NOMO-1 treated with DMSO at 0.1 percent for 48 hours (cell line): ENCODE measurements around the gene HEXIM1.
"Not testable (repeated sequence)": the region's sequence is repeated elsewhere in the genome, so short reads cannot be mapped to it uniquely, and the experiment has no call there.

Experiments used
- DNase-seq: peaks from one replicate; lab custom pipeline; 2025; ENCODE audit not compliant: unreplicated experiment; lab: John Stamatoyannopoulos, UW

The HEXIM1 gene

DNA sequence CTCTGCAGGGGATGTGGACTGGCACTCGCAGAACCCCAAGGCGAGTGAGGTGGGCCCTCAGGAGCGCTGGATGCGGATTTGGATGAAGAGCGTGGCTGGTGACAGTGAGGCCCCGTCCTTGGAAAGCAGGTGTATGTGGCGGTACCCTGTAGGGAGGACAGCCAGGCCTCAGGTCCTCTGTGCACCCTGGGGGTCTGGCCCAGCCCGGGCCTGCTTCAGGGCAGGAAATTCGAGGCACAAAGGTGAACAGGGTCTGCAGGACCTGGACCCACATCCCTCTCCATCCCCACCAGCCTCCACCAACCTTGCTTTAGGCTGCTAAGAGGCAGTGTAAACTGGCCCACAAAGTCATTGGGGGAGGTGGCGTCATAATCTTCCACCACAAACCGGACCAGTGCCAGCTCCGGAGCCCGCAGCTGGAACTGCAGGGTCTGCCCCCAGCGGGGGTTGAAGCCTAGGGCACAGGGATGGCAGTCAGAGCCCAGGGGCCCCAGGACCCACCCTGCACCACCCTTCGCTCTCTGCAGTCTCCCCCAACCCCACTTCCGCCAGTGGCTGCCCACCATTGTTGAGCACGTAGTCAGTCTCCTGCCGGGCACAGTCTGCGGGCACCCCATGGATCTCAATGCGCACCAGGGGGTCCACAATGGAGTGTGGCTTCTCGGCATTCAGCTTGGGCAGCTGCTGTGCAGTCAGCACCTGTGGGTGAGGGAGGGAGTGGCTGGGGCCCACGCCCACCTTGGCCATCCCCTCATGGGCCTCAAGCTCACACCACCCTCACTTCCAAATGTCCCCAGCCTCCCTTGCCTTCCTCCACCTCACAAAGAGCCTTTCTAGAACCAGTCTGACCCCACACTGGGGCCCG, 35.5 kb upstream of the HEXIM1 start:
- DNase-seq = no peak

DNA sequence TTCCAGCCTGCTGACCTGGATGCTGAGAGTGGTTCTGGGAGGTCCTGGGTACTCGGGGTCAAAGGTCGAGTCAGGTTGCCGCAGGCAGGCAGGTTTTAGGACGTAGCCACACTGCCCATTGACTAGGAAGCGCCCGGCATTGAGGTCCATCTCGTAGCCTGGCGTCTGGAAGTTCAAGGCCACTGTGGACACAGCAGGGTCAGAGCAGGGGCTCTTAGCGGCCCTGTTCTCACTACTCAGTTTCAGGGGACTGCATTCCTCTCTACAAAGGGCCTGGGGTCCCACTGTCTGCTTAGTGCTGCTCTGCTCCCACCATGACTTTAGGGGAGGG, 34.9 kb upstream of the HEXIM1 start:
- DNase-seq = no peak

DNA sequence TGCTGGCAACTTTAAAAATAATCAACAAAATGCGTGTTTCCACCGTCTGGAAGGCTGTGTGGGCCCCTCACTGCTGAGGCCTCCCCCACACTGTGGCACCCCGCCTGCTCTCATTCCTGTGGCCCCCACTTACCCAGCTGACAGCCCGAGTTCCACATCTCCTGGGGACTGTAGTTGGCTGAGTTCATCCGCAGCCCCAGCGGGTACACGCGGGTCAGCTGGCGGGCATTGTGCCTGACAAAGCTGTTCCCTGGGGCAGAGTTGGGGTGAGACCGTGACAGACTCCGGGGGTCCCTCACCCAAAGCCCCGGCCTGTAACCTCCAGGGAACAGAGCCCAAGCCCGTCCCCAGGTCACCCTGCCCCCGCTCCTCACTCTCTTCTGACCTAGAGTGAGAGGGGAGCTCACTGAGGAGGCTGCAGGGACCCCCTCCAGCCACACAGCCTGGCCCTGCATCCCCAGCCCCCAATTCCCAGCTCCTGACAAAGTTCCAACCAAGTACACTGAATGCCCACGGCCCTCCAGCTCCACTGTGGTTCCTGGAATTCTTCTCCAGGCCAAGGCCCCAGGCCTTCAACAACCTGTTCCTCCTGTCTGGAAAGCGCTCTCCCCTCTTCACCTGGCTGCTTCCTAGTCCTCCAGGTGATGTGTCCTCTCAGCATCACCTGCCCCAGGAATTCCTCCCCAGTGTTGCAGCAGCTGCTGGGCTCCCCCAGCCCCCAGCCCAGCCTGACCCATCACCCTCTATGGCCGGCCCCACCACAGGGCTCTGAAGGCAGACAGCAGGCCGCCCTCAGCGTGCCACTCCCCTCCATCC, 34.0 kb upstream of the HEXIM1 start:
- no peak for DNase-seq

DNA sequence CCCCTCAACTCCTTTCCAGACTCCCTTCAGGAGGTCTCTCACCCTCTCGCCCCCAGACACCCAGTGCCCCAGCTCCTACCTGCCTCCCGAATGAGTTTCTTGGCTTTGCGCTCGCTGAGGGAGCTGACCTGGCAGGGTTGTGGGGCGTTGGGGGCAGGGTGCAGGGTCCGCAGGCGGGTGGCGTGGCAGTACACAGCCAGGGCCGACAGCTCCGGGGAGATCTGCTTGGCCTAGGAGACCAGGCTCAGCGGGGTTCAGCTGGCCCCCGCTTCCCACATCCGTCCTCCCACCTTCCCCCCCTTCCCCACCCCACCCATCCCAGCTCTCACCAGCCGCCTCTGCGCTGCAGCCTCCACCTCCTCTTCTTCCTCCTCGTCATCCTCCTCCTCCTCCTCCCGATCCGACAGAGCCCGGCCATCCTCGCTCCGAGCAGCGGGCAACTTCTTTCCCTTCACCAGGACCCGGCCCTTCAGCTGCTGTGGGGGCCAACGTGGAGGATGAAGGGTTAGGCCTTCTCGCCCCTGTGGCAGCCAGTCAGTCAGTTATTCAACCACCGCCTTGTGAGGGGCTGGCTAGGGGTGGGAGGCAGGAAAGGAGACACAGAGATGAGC, 33.2 kb upstream of the HEXIM1 start:
- no peak for DNase-seq

DNA sequence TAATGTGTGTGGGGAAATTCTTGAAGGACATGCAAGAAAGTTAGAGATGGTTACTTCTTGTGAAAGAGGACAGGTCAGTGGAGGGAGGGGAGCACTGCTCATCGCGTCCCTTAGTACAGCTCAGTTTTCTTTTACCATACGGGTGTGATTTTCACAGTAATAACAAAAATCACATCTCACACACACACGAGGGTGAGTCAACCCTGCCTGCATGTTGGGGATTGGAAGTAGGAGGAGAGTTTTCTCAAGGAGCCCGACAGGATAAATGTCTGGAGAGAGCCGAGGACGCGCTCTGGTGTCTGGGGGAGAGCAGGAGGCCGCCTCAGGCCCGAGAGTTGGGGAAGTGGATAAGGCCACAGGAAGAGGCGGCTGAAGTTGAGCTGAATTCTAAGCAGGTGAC, 32.4 kb upstream of the HEXIM1 start:
- DNase-seq = no peak

DNA sequence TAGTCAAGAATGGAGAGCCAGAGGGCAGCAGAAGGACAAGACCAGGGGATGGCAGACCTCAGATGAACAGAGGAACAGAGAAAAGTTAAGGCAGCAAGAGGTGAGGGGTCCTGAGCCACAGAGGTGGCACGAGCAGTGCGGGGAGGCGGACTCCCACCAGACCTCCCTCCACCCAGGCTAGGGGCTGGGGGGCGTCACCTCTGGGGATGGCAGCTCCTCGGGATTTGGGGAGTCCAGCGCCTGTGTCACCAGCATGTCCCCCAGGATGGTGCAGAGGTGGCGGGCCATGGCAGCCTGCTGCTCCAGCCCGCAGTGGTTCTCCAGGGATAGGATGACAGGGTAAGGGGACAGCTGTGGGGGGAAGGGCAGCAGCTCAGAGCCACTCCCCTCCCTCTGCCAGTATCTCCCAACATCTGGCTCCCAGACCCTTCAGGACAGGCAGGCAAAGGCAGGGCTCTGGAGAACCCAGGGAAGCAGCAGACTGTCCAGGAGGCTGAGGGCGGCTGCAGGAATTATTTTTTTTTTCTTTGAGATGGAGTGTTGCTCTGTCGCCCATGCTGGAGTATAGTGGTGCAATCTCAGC, 31.8 kb upstream of the HEXIM1 start:
- DNase-seq = no peak

DNA sequence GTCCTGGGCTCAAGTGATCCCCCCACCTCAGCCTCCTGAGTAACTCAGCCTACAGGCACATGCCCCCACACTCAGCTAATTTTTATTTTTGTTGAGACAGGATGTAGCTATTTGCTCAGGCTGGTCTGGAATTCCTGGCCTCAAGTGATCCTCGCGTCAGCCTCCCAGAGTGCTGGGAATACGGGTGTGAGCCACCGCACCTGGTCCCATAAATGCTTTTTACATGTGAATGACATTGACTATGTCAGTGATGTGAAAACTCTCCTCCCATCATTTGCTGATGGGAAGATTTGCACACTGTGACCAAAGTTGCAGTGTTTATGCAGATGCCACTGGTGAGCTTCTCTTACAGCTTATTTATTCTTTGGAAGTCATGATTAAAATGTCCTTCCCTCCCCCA, 30.9 kb upstream of the HEXIM1 start:
- DNase-seq = no peak

DNA sequence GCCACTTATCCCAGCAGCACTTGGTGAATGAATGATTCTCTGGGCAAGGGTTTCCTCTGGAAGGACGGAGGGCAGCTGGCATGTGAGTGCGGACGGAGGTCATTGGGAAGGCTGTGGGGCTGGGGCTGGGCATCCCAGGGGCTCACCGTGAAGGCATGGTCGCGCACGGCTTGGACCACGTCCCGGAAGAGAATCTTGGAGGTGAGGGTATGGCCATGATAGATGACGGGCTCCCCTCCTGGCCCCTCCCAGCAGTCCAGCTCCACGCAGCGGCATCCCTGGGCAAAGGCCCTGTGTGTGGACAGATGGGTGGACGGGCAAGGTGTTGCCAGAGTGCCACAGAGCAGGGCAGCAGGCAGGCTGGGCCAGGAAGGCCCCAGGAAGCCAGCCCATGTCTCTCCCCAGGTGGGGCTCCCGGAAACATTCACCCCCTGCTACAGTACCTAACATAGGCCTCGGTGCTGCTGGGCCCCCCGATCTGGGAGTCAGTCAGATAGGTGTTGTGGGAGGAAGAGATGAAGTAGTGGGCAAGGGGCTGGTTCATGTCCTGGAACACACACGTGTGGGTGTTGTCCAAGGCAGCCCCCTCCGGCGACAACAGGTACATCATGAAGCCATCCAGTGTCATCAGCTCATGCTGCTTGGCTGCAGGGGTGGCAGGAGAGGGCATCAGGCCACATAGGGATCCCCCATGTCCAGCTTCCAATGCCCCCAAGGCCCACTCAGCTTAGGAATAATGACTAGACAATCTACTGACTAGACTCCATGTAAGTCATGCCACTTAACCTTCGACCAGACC, 30.2 kb upstream of the HEXIM1 start:
- no peak for DNase-seq

DNA sequence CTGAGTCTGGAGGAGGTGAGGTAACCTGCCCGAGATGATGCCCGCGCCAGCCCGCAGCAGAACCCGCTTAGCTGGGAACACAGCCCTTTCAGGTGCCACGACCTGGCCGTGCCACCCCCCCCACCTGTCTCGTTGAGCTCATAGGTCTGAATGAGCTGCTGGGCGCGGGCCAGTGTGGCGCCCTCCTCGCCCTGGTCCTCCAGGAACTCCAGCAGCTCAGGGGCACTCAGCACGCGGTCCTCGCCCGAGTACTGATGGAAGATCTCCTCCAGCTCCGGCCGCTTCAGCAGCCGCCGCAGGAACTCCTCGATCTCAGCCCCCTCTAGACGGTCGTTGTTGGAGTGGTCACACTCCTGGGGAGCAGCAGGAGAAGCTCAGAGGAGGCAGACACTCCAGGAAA, 29.6 kb upstream of the HEXIM1 start:
- no peak for DNase-seq

DNA sequence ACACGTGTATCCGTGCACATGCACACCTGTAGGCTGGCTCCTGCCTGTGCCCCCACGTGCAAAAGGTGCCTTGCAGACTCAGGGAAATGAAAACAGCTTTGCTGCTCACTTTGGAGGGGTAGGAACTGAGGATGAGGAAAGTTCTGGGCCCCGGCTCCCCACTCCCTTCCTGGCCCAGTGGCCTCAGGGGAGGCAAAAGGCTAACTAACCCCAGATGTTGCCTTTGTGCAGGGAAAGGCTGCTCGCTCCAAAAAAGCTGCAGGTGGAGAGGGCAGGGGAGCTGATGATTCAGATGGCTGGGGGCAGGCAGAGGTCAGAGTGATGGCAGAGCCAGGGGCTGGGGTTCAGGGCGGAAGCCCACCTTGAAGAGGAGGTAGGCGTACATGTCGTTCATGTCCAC, 28.3 kb upstream of the HEXIM1 start:
- no peak for DNase-seq

DNA sequence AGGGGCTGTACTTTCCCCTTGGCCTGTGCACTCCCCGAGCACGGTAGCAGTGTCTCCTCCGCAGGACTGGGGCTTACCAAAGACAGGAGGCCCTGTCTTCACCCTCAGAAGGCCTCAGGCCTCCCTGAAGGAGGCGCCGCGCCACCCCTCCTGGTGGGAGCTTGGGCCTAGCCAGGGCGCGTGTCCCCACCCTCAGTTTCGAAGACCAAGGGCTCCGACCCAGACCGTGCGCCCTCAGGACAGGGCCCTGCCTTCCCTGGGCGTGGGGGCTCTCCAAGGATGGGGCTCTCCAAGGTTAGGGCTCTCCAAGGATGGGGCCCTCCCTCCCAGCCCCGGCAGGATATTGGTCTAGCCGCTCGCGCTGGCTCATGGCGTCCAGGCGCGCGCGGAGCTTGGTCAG, 27.7 kb upstream of the HEXIM1 start:
- no peak for DNase-seq

DNA sequence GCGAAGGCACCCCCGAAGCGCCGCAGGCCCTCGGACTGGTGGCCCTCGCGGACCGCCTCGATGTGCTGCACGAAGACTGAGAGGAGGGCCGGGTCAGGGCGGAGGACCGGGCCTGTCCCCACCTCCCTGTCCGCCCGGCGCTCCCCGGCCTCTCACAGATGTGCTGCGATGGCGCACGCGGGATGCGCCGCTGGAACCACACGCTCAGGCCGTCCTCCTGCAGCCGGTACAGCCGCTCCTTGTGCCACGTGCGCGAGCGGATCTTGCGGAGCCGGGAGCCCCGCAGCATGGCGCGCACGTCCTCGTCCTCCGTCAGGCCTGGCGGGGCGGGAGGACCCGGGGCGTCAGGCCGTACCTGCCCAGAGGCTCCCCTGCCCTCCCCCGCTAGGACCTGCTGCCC, 27.2 kb upstream of the HEXIM1 start:
- no peak for DNase-seq

DNA sequence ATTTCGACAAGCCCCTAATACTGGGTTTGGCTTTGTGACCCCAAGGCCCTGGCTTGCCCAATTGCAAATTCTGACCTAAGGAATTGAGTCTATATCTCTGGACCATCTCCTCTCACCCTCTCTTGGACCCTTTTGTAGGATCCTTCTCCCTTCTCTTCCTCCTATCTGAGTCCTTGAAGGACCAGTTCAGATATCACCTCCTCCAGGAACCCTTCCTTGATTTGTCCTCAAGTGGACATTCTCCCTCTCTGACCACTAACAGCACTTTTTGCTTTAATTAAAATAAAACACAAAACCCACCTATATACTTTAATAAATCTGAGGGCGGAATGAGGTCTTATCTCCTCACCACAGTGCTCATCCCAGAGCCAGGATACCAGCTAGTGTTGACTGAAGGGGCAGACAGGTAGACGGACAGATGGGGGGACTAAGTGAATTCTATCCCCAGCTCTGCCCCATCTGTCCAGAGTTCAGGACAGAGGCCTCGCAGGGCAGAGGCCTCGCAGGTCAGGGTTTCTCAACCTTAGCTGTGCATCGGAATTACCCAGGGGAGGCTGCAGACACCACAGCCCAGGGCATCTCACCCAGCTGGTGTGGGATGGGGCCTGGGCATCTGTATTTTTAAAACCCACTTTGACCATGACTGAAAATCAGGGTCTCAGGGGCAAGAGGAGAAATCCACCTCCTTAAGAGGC, 25.1 kb upstream of the HEXIM1 start:
- no peak for DNase-seq

DNA sequence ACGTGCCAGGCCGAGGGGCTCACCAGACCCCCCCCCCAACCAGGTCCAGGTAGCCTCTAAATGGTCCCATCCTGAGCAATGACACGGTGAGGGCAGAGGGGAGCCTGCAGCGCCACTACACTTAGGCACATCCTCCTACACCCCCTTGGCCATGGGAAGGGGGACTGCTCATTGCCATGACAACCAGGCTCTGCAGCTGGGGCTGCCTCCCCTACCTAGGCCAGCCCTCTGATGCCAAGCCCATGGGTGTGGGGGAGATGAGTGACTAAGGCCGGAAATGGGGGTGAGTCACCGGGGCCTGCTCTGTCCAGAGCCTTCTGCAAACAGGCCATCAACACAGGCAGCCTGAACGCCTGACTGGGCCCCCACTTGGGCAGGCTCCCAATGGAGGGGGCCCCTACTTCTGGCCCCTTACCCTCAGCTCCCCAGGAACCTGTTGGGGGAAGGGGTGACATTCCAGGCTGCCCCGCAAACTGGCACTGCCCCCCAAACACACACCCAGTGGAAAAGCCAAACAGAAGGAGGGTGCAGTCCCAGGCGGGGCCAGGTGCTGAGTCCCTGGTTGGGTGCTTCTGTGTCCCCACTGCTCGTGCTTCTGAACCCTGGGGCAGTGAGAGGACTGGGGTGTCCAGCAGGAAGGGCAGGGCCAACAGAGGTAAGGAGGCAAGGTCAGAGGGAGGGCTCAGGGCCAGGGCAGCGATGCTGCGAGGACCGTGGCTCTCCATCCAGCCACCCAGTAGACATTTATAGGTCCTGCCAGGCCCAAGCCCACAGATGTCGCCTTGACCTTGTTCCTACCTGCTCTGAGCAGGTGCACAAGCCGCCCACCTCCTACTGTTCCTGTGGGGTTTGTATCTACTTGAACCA, 24.1 kb upstream of the HEXIM1 start:
- DNase-seq = peak; percentile 90

DNA sequence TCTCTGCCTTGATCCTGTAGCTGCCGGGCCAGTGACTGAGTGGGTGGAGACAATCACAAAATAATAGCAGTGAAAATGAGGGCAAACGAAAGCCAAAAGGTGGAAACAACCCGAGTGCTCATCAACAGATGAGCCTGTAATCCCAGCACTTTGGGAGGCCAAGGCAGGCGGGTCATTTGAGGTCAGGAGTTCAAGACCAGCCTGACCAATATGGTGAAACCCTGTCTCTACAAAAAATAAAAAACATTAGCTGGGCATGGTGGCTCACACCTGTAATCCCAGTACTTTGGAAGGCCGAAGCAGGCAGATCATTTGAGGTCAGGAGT, 23.5 kb upstream of the HEXIM1 start:
- DNase-seq = not testable (repeated sequence)

DNA sequence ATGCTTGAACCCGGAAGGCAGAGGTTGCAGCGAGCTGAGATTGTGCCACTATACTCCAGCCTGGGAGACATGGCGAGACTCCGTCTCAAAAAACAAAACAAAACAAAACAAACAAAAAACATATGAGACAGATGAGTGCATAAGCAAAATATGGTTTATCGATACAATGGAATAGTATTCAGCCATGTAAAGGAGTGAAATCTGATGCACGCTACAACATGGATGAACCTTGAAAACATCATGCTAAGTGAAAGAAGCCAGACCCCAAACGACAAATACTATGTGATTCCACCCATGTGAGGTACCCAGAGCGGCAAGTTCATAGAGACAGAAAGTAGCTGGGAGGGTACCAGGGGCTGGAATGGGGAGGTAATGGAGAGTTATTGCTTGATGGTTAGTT, 22.8 kb upstream of the HEXIM1 start:
- DNase-seq = no peak

DNA sequence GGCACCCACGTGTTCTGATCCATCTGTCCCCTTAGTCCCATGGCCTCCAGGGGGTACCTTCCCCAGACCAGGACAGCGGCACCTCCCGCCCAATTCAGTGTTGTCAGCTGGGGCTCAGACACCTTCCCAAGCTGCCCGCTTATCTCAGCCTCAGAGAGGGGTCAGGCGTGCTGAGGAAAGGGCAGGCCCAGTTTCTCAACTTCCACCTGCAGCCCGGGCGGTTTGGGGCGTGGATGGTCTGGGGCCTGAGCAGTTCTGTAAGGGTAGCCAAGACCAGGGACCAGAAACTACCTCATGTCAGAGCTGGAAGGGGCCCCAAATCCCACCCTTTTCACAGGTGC, 21.1 kb upstream of the HEXIM1 start:
- no peak for DNase-seq

DNA sequence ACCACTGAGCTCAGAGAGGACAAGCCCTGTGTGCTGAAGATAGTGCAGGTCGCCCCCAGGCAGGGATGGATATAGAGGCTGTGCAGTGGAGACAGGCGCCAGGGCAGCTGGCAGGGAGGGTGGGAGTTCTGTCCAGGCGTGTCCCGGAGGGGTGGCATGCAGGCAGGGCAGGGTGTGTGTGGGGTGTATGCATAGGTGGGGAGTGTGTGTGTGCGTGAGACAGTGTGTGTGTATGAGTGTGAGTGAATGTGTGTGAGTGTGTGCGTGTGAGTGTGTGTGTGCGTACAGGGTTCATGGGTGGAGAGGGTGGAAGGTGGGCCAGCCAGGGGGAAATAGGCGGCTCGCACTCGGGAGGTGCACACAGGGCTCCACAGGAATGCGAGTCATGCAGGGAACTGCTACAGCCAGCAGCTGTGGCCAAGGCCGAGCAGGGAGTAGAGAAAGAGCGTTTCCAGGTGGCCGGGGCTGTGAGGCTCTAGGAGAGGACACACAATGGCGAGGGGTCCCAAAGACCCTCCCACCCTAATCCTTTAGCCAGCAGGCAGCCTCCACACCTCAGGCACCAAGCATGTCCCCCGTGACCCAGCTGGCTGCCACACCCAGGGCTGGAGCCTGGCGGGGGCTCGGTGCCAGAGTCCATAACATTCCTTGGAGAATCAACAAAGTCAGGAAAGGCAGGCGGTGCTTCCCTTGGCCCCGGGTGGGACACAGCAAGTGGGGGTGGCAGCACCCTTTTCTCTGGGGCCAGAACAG, 20.6 kb upstream of the HEXIM1 start:
- no peak for DNase-seq

DNA sequence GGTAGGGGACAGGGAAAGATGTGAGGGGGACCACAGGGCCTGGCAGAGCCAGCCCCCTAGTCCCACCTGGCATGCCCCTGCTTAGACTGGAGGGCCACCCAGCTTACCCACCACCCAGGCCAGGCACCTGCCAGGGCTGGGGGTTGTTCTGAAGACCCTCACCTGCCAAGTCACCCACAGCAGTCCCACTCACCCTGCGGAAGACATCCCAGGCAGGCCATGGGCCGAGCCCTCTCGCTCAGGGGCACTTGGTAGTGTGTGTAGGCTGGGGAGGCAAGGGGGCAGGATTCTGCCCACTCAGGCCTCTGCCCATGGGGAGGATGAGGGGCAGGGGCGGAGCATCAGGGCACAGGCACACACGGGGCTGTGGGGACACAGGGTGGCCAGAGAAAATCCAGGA, 19.9 kb upstream of the HEXIM1 start:
- no peak for DNase-seq
